Measurements from ENCODE around the gene EEF1G. TPM values are rescaled to one million over a fixed set of nuclear protein-coding genes. Genes with fewer than 3 reads are reported as not detected.

EEF1G gene
- total and polyA plus RNA-seq, 2 donors (not counting 1 experiment from before 2014, with no cell fraction given): 1,582 to 1,867 TPM

DNA sequence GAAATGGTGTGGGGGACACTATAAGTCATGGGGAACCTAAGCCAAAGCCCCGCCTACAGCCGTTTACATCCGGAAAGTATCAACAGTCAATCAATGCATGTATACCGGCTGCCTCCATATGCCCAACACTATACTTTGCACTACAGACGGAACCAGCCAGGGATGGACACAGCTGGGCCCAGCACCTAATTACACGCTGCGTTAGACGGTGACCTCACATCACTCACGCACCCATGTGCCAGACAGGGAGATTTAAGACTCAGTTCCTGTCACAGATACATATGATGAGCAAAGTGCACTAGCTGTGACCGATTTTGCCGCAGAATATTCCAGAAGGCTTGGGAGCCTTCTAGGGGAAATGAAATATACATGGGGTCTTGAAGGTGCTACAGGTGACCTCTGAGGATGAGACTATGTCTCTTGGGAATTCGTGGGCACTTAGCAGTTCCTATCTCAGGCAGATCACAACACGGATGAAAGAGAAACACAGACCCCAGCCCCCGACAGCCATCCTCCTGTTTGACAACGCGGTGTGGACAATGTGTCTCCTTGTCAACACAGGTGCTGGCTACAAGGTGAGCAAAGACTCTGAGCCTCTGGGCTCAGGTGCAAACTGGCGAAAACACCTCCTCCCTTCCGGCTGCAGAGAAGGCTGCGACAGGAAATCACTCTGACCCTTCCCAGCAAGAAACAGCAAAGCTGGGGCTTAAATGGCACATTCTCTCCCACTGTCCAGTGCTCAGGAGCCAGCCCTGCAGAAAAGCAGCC, 35.0 kb downstream of the EEF1G start:
- Histone ChIP-seq H3K36me3 (replicated peaks in 1 of 2; ENCODE audit: control extremely low read depth in 1 of 2, control insufficient read depth in 1 of 2, extremely low read depth in 1 of 2, insufficient read depth in 2 of 2, low read length in 1 of 2) (peaks cover 7 to 37% of the 10 kb centered on the region in 2 experiments), H3K9ac (ENCODE audit: low read length) (peak overlapping the region; percentile 36), H4K20me1 (ENCODE audit: control insufficient read depth, insufficient read depth, low read length, poor library complexity, severe bottlenecking) (peaks cover 90% of the 10 kb centered on the region), H3K9me3 (ENCODE audit: control extremely low read depth in 1 of 3, control insufficient read depth in 2 of 3, insufficient read depth in 1 of 3, low read length in 2 of 3) (no peaks in the 10 kb centered on the region), H3K79me2 (ENCODE audit: control insufficient read depth, insufficient read depth, low read length) (peaks cover 89% of the 10 kb centered on the region), H2AFZ (ENCODE audit: insufficient read depth, low read depth, low read length, poor library complexity, severe bottlenecking) (no peak overlapping the region), H3K4me3 (ENCODE audit: control extremely low read depth in 1 of 5, extremely low read depth in 1 of 5, insufficient read depth in 1 of 5, low read depth in 2 of 5, low read length in 4 of 5) (peak overlapping the region in 2 of 5 experiments; percentile 5 to 26), H3K4me1 (ENCODE audit: control insufficient read depth in 2 of 2, insufficient read depth in 2 of 2, low read length in 2 of 2) (peaks cover 52 to 59% of the 10 kb centered on the region in 2 donors), H3K27ac (ENCODE audit: low read length in 2 of 2) (peak overlapping the region; percentile 18 to 36), H3K27me3 (replicated peaks in 1 of 4; ENCODE audit: control extremely low read depth in 1 of 4, control insufficient read depth in 3 of 4, insufficient read depth in 4 of 4, low read length in 3 of 4) (no peaks in the 10 kb centered on the region), H3K4me2 (replicated peaks; ENCODE audit: low read depth, low read length, poor library complexity, severe bottlenecking) (peak overlapping the region; percentile 97)
- Mint-ChIP-seq H3K9me3 (ENCODE audit: insufficient read depth) (no peaks in the 10 kb centered on the region), H3K27ac (peak overlapping the region; percentile 90), H3K27me3 (no peaks in the 10 kb centered on the region), H3K4me1 (peaks cover 62% of the 10 kb centered on the region), H3K4me3 (peak overlapping the region; percentile 73)
- intact Hi-C loops (cut with micrococcal nuclease): no loop called here
- WGBS (ENCODE audit: insufficient coverage): 69% methylated on average over 12 of the region's 19 CpGs
- ChIA-PET POLR2A (interaction anchor here (0.9 to 7.3 kb wide), 2 partner anchors 17 to 52 kb away, joined by 3 to 119 read pairs; partner anchors contain the start of gene TUT1), CTCF (interaction anchor here (0.6 to 11.1 kb wide), 3 partner anchors 17 to 144 kb away, joined by 3 to 376 read pairs (median 207); no protein-coding TSS in a partner anchor)
- DNase-seq (no peak), ATAC-seq (ENCODE audit: low read depth) (no peak)
- no peak for TF ChIP-seq EZH2 (IDR thresholded peaks at IDR 0.05; ENCODE audit: borderline replicate concordance, insufficient read depth, low read depth, low read length, poor library complexity, severe bottlenecking)
- TF ChIP-seq, protein P1, sequence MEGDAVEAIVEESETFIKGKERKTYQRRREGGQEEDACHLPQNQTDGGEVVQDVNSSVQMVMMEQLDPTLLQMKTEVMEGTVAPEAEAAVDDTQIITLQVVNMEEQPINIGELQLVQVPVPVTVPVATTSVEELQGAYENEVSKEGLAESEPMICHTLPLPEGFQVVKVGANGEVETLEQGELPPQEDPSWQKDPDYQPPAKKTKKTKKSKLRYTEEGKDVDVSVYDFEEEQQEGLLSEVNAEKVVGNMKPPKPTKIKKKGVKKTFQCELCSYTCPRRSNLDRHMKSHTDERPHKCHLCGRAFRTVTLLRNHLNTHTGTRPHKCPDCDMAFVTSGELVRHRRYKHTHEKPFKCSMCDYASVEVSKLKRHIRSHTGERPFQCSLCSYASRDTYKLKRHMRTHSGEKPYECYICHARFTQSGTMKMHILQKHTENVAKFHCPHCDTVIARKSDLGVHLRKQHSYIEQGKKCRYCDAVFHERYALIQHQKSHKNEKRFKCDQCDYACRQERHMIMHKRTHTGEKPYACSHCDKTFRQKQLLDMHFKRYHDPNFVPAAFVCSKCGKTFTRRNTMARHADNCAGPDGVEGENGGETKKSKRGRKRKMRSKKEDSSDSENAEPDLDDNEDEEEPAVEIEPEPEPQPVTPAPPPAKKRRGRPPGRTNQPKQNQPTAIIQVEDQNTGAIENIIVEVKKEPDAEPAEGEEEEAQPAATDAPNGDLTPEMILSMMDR (IDR thresholded peaks at IDR 0.05): no peak

All from B cell (primary cell).